Stimulated activated CD8-positive, alpha-beta memory T cell treated with anti-CD3 and anti-CD28 coated beads, Interleukin-4, amount 100 ng/mL, for 24 hours (primary cell): ENCODE data around the gene OLFML2A.
A peak's percentile ranks its signal among the peaks of the same experiment; 100 is the strongest.
"Not testable (repeated sequence)": the region's sequence is repeated elsewhere in the genome, so short reads cannot be mapped to it uniquely, and the experiment has no call there.

Experiments
- DNase-seq: peaks from one replicate; pipeline ENCODE4 v3.0.0-alpha.2; 2020; ENCODE audit warnings: low read depth

OLFML2A gene

GRCh38 chr9:124828489-124829333 lies 51.8 kb downstream of the OLFML2A start:
- no peak for DNase-seq

- no peak for DNase-seq
These were observed 52.4 kb downstream of the OLFML2A start for GRCh38 chr9:124829334-124829669.

DNA sequence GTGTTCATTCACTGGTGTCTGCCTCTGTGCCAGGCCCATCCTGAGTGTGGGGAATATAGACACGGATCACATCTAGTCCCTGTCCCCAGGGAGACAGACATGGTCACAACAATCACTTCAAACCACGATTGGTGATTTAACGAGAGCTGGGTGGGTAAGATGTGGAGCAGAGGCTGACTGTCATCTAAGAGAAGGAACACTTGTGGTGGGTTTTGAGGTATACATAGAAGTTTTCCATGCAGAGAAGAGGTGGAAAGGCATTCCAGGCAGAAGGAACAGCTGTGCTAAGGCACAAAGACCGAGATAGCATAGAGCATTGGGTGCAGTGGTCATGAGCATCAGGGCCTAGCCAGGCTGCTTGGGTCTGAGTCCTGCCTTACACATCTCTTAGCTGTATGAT lies 53.7 kb downstream of the OLFML2A start:
- DNase-seq: no peak

DNA sequence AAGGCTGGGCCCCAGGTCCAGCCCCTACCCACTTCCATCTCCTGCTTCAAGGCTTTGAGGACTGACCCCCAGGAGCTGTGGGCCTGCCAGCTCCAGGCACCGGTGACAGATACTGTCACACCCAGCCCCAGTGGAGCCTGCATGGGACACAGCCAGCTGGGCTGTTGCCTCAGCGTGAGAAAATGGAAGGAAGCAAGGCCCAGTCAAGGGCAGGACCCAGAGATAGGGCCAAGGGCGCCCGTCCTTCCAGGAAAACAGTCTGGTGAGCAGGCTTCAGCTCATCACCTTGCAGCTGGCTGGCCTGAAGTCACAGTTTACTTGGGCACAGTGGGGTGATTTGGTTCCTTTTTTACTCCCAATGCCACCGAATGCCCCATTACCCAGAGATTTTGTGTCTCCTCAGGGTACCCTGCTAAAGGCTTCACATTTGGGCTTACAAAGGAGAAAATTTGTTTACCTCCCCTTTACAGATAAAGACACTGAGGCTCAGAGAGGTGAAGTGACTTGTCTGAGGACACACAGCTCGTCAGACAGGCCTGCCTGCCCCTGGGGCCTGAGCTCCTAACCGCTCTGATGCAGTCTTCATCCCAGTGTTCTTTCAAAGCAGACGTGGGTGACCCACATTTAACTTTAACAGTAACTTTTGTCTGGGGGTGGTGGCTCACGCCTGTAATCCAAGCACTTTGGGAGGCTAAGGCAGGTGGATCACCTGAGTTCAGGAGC lies 54.9 kb downstream of the OLFML2A start:
- DNase-seq: no peak

DNA sequence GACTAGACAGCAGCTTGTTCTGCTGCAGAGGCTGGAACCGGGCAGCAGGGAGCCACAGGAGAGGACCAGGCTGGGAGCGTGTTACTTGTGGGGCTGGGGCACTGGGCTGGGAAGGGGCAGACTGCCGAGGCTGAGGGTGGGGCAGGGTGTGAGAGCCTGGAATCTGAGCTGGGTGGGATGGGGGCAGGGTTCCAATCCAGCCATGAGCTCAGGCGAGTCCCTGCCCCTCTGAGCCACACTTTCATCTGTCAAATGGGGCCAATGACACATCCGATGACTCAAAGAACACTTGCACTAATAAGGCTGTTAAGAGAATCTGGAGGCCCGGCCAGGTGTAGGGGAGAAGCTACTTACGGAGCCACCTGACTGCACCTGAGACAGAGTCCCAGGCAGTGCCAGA lies 57.7 kb downstream of the OLFML2A start:
- DNase-seq: no peak

DNA sequence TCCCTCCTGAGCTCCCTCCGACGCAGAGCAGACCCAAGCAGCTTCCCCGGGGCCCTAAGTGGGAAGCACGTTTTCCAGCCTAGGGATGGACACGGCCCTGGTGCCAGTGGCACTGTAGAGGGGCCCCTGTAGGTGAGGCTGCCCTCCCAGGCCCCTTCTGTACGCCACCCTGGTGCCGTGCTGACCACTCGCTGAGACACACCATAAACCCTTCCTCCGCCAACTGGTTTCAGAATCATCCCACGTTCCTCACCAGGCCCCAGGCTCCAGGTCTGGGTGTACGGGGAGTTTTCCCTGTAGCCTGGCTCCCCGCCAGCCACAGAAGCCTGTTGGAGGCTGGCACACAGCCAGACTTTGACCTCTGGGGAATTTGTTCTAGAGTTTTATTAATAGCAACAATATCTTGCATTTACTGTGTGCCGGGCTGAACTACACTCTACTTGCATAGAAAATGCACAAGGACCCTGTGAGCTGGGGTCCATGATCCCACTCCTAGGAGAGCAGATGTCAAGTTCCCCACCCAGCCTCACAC lies 58.2 kb downstream of the OLFML2A start:
- DNase-seq: no peak

DNA sequence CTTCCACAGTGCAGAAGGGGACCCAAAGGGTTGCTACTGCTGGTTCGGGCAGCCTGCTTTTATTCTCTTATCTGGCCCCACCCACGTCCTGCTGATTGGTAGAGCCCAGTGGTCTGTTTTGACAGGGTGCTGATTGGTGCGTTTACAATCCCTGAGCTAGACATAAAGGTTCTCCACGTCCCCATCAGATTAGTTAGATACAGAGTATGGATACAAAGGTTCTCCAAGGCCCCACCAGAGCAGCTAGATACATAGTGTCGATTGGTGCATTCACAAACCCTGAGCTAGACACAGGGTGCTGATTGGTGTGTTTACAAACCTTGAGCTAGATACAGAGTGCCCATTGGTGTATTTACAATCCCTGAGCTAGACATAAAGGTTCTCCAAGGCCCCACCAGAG lies 61.2 kb downstream of the OLFML2A start:
- not testable (repeated sequence) for DNase-seq

DNA sequence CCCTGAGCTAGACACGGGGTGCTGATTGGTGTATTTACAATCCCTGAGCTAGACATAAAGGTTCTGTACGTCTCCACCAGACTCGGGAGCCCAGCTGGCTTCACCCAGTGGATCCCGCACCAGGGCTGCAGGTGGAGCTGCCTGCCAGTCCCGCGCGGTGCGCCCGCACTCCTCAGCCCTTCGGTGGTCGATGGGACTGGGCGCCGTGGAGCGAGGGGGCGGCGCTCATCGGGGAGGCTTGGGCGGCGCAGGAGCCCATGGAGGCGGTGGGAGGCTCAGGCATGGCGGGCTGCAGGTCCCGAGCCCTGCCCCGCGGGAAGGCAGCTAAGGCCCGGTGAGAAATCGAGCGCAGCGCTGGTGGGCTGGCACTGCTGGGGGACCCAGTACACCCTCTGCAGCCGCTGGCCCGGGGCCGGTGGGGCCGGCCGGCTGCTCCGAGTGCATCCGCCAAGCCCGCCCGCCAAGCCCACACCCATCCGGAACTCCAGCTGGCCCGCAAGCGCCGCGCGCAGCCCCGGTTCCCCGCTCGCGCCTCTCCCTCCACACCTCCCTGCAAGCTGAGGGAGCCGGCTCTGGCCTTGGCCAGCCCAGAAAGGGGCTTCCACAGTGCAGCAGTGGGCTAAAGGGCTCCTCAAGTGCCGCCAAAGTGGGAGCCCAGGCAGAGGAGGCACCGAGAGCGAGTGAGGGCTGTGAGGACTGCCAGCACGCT lies 61.8 kb downstream of the OLFML2A start:
- not testable (repeated sequence) for DNase-seq

DNA sequence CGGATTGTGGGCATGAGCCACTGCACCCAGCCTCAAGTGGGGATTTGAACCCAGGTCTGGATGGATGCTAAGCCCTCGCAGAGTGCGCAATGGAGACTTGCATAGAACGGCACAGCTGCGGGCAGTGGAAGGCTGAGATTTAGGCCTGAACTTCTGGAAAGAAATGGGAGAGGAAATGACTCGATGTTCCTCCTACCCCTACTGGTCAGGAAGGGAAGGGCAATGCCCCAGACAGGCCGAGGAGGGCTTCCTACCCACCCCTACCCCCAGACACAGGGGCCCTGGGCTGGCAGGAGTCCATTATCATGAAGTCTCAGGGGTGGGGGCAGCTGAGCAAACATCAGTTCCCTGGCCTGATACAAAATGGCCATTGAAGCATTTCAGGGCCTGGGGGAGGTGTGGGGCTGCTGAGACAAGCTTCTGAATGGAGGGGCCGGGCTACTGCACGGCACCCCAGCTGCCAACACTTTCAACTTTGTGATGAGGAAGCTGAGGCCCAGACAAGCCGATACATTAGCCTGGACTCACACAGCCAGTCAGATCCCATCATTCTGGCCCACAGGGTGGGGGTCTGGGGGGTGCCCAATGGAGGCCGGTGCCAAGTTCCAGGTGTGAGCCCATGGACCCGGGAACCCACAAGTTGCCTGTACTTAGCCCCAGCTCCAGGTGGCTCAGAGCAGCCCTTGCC lies 62.8 kb downstream of the OLFML2A start:
- no peak for DNase-seq

GRCh38 chr9:124840300-124840833 lies 63.4 kb downstream of the OLFML2A start:
- no peak for DNase-seq

DNA sequence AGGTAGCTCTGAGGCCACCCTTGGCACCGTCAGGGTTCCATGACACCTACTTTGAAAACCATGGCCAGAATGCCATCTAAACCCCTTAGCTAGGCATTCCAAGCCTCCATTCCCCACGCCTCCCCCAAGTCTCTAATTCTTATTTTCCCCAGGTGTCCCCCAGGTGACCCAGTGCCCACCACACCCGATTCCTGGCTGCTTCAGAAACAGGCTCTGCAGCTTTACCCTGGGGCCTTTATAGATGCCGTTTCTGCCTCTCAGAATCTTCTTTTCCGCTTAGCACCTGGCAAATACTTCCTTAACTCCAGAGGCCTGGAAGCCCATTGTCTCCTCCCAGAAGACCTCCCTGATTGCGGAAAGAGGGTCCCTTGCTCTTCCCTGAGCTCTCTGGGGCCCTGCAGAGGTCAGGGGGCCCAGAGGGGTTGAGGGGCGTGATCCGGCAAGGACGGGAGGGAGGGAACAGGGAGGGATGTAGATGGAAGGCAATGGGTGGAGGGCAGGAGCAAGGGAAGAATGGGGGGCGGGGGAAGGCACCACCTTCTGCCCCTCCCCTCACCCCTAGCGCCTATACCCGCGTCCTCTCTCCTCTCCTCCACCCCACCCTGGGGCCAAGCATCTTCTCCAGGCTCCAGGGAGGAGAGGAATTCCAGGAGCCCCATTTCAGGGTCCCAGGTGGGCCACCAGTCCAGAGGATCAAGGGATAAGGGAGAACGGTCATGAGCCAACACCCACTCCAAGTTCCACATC lies 64.3 kb downstream of the OLFML2A start:
- DNase-seq: no peak

GRCh38 chr9:124843456-124844034 lies 66.6 kb downstream of the OLFML2A start:
- DNase-seq: no peak

DNA sequence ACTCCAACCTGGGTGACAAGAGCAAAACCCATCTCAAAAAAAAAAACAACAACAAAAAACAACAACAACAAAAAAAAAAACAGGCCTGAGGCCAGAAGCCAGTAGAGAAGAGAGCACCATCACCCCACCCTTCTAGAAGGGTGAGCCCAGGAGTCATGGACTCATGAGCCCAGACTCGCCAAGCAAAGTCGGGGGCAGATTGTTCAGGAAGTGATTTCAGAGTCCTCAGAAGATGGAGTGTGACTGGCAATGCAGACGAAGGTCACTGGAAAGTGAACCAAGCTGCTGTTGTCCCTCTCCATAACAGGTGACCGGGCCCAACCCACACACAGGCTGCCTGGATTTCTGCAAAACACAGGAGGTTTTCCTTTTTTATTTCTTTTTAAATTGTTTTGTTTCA lies 67.4 kb downstream of the OLFML2A start:
- DNase-seq: no peak

DNA sequence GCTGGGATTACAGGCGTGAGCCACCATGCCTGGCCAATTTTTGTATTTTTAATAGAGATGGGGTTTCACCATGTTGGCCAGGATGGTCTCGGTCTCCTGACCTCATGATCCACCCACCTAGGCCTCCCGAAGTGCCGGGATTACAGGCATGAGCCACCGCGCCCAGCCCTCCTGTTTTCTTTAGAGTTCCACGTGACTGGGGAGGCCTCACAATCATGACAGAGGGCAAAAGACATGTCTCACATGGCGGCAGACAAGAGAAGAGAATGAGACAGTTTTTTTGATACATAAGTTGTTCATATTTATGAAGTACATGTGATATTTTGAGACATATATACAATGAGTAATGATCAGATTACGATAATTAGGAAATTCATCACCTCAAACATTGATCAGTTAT lies 69.5 kb downstream of the OLFML2A start:
- DNase-seq: not testable (repeated sequence)

- DNase-seq: no peak
These were observed 70.0 kb downstream of the OLFML2A start for GRCh38 chr9:124846969-124847368.

DNA sequence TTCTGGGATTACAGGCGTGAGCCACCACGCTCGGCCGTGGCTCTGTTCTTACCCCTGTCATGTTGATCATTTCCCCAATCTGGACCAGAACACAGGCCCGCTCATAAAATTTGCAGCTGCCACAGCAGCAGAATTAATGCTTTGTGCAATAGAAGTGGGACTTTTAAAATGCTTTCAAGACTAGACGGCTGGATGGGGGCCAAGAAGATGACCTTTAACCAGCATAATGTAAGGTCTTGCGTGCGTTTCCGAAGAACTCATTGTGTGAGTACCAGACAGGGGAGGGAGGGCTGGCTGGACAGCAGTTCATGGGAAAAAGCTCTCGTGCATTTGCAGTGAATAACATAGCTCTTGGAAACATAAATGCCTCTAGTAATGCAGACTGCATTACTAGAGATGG lies 72.9 kb downstream of the OLFML2A start:
- no peak for DNase-seq

- no peak for DNase-seq
These were observed 75.3 kb downstream of the OLFML2A start for GRCh38 chr9:124852121-124852828.

GRCh38 chr9:124852829-124853531 lies 76.0 kb downstream of the OLFML2A start, which contains the start of gene WDR38:
WDR38 (plus strand) TSS chr9:124853460; CDS start chr9:124853532, 72 bp downstream.
- DNase-seq: peak; percentile 79

DNA sequence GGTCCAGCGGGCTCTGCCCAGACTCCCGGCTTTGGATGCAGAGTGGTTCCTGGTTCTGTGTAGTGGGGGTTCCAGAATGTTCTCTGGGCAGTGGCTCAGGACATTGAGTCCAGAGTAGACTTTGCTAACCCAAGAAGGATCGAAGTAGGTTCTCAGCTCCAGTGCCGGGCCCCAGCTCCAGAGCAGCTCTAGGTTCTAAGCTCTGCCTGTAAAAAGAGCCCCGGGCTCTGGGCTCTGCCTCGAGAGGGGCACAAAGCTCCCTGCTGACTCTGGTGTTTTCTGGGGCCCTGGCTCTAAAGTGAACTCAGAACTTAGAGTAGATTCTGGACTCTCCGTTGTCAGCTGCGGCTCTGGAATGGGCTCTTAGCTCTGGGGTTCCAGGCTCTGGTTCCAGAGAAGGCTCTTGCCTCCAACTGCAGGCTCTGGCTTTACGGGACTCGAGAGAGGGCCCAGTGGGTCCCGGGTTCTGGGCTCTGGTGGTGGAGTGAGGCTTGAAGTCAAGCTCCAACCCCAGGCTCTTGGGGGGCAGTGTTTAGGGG lies 76.7 kb downstream of the OLFML2A start:
- DNase-seq: no peak
